Measurements from ENCODE around the gene SMCR8. TPM values are rescaled to one million over a fixed set of nuclear protein-coding genes. Genes with fewer than 3 reads are reported as not detected.
"Not testable (repeated sequence)": the region's sequence is repeated elsewhere in the genome, so short reads cannot be mapped to it uniquely, and the experiment has no call there.

Gene SMCR8
- total RNA-seq, 4 donors from 2014 or later: 11.4 to 21.4 (median 14.3) TPM

GRCh38 chr17:18371455-18371854 is 56.4 kb downstream of the SMCR8 start:
- no peak for TF ChIP-seq CTCF (IDR thresholded peaks at IDR 0.05)
- ATAC-seq (ENCODE audit: low FRiP score) (no peak), DNase-seq (ENCODE audit: low spot score) (no peak)

- not testable (repeated sequence) for DNase-seq (ENCODE audit: low spot score); ATAC-seq (ENCODE audit: low FRiP score)
These were observed 58.1 kb downstream of the SMCR8 start for GRCh38 chr17:18373181-18373580.

GRCh38 chr17:18374216-18374615 is 59.1 kb downstream of the SMCR8 start:
- DNase-seq (ENCODE audit: low spot score): no peak
- TF ChIP-seq CTCF (IDR thresholded peaks at IDR 0.05): no peak
- ATAC-seq (ENCODE audit: low FRiP score): no peak

Other genes starting within 250 kb of the SMCR8 start
- 10 to 100 TPM; 31.6 to 38.1 (median 37.3) TPM for gene DRG2, start 227.3 kb upstream of the SMCR8 start, total RNA-seq
- gene MYO15A, start 206.5 kb upstream of the SMCR8 start, total RNA-seq: 1 to 10 TPM in 3 of 4 donors, under 1 TPM in 1; 0.31 to 3.9 (median 2.0) TPM
- gene ALKBH5, start 131.5 kb upstream of the SMCR8 start, total RNA-seq: 10 to 100 TPM; 77.0 to 80.7 (median 80.3) TPM
- gene LLGL1, start 89.7 kb upstream of the SMCR8 start, total RNA-seq: 10 to 100 TPM; 10.2 to 24.0 (median 13.2) TPM
- 100 to 1,000 TPM; 198 to 328 (median 324) TPM for gene FLII, start 56.6 kb upstream of the SMCR8 start, total RNA-seq
- 1 to 10 TPM; 2.9 to 9.5 (median 5.7) TPM for gene MIEF2, start 54.6 kb upstream of the SMCR8 start, total RNA-seq
- 10 to 100 TPM; 23.6 to 80.5 (median 47.5) TPM for gene TOP3A, start 299 bp upstream of the SMCR8 start, total RNA-seq
- 100 to 1,000 TPM in 2 of 4 donors, 10 to 100 TPM in 2; 59.3 to 108 (median 102) TPM for gene SHMT1, start 48.3 kb downstream of the SMCR8 start, total RNA-seq
- gene EVPLL, start 62.5 kb downstream of the SMCR8 start, total RNA-seq: under 1 TPM in 2 of 4 donors, not detected in 2; 0.36 to 0.37 TPM
- not detected for gene LGALS9C, start 161.5 kb downstream of the SMCR8 start, total RNA-seq

Data from omental fat pad (tissue), 4 donors.